ENCODE data around the gene TESMIN.

The TESMIN gene

GRCh38 chr11:68678031-68678441 is 73.3 kb downstream of the TESMIN start:
- 84% methylated on average over 7 of the region's 15 CpGs for WGBS (ENCODE audit: insufficient coverage)
- CTCF ChIA-PET = interaction anchor here (1.1 to 1.8 kb wide), 2 partner anchors 16 to 120 kb away, joined by 3 to 5 read pairs; no protein-coding TSS in a partner anchor
- Histone ChIP-seq H3K36me3 (ENCODE audit: control insufficient read depth in 4 of 4, insufficient read depth in 4 of 4, low read length in 3 of 4) (no peaks in the 10 kb centered on the region), H3K27ac (ENCODE audit: insufficient read depth in 1 of 2, low read depth in 1 of 2, low read length in 2 of 2, poor library complexity in 1 of 2, severe bottlenecking in 2 of 2) (no peak overlapping the region), H3K27me3 (replicated peaks in 2 of 5; ENCODE audit: control insufficient read depth in 4 of 5, insufficient read depth in 5 of 5, low read length in 4 of 5) (peaks cover 3 to 19% (median 6%) of the 10 kb centered on the region in 5 experiments), H3K4me3 (ENCODE audit: control insufficient read depth in 1 of 7, extremely low read depth in 1 of 7, insufficient read depth in 4 of 7, low read depth in 2 of 7, low read length in 6 of 7) (no peak overlapping the region), H3K4me1 (ENCODE audit: control extremely low read depth in 1 of 4, control insufficient read depth in 4 of 4, insufficient read depth in 4 of 4, low read length in 3 of 4) (peaks cover 0 to 2% (median 0%) of the 10 kb centered on the region in 4 experiments), H3K9me3 (ENCODE audit: control extremely low read depth in 1 of 5, control insufficient read depth in 4 of 5, insufficient read depth in 2 of 5, low read depth in 1 of 5, low read length in 4 of 5) (peaks cover 0 to 9% (median 5%) of the 10 kb centered on the region in 5 experiments)
- DNase-seq = no peak
- POLR2A ChIA-PET = interaction anchor here (0.5 kb wide), 1 partner anchor 503 kb away, joined by 3 read pairs; no protein-coding TSS in a partner anchor

- WGBS (ENCODE audit: insufficient coverage) = 66% methylated on average over 2 of the region's 6 CpGs
- ChIA-PET POLR2A (interaction anchor here (0.5 kb wide), 1 partner anchor 502 kb away, joined by 3 read pairs; no protein-coding TSS in a partner anchor), CTCF (interaction anchor here (1.8 kb wide), 1 partner anchor 120 kb away, joined by 5 read pairs; no protein-coding TSS in a partner anchor)
- Histone ChIP-seq H3K4me1 (ENCODE audit: control extremely low read depth in 1 of 4, control insufficient read depth in 4 of 4, insufficient read depth in 4 of 4, low read length in 3 of 4) (no peaks in the 10 kb centered on the region), H3K4me3 (ENCODE audit: control insufficient read depth in 1 of 7, extremely low read depth in 1 of 7, insufficient read depth in 4 of 7, low read depth in 2 of 7, low read length in 6 of 7) (no peak overlapping the region), H3K36me3 (ENCODE audit: control insufficient read depth in 4 of 4, insufficient read depth in 4 of 4, low read length in 3 of 4) (no peaks in the 10 kb centered on the region), H3K27ac (ENCODE audit: insufficient read depth in 1 of 2, low read depth in 1 of 2, low read length in 2 of 2, poor library complexity in 1 of 2, severe bottlenecking in 2 of 2) (no peak overlapping the region), H3K9me3 (ENCODE audit: control extremely low read depth in 1 of 5, control insufficient read depth in 4 of 5, insufficient read depth in 2 of 5, low read depth in 1 of 5, low read length in 4 of 5) (peaks cover 0 to 9% (median 7%) of the 10 kb centered on the region in 5 experiments), H3K27me3 (replicated peaks in 2 of 5; ENCODE audit: control insufficient read depth in 4 of 5, insufficient read depth in 5 of 5, low read length in 4 of 5) (peaks cover 0 to 13% (median 1%) of the 10 kb centered on the region in 5 experiments)
- DNase-seq = peak in 2 of 3 donors; percentile 14 to 40
Observed at GRCh38 chr11:68677432-68677831, 73.9 kb downstream of the TESMIN start.

GRCh38 chr11:68674461-68674860 is 76.9 kb downstream of the TESMIN start:
- WGBS (ENCODE audit: insufficient coverage) = 98% methylated on average over 16 of the region's 16 CpGs
- POLR2A ChIA-PET = no interaction called here
- CTCF ChIA-PET = no interaction called here

GRCh38 chr11:68673991-68674390 is 77.3 kb downstream of the TESMIN start:
- Histone ChIP-seq H3K36me3 (ENCODE audit: control insufficient read depth in 4 of 4, insufficient read depth in 4 of 4, low read length in 3 of 4) (no peaks in the 10 kb centered on the region), H3K4me1 (ENCODE audit: control extremely low read depth in 1 of 4, control insufficient read depth in 4 of 4, insufficient read depth in 4 of 4, low read length in 3 of 4) (no peaks in the 10 kb centered on the region), H3K4me3 (ENCODE audit: control insufficient read depth in 1 of 7, extremely low read depth in 1 of 7, insufficient read depth in 4 of 7, low read depth in 2 of 7, low read length in 6 of 7) (no peak overlapping the region), H3K27ac (ENCODE audit: insufficient read depth in 1 of 2, low read depth in 1 of 2, low read length in 2 of 2, poor library complexity in 1 of 2, severe bottlenecking in 2 of 2) (no peak overlapping the region), H3K9me3 (ENCODE audit: control extremely low read depth in 1 of 5, control insufficient read depth in 4 of 5, insufficient read depth in 2 of 5, low read depth in 1 of 5, low read length in 4 of 5) (peaks cover 0 to 9% (median 7%) of the 10 kb centered on the region in 5 experiments), H3K27me3 (replicated peaks in 2 of 5; ENCODE audit: control insufficient read depth in 4 of 5, insufficient read depth in 5 of 5, low read length in 4 of 5) (peaks cover 0 to 4% (median 0%) of the 10 kb centered on the region in 5 experiments)
- 96% methylated on average over 9 of the region's 11 CpGs for WGBS (ENCODE audit: insufficient coverage)
- ChIA-PET CTCF (no interaction called here), POLR2A (no interaction called here)
- DNase-seq = no peak

More at GRCh38 chr11:68674461-68674860, 76.9 kb downstream of the TESMIN start:
- DNase-seq = no peak
- Histone ChIP-seq H3K4me3 (ENCODE audit: control insufficient read depth in 1 of 7, extremely low read depth in 1 of 7, insufficient read depth in 4 of 7, low read depth in 2 of 7, low read length in 6 of 7) (no peak overlapping the region), H3K4me1 (ENCODE audit: control extremely low read depth in 1 of 4, control insufficient read depth in 4 of 4, insufficient read depth in 4 of 4, low read length in 3 of 4) (no peaks in the 10 kb centered on the region), H3K27me3 (replicated peaks in 2 of 5; ENCODE audit: control insufficient read depth in 4 of 5, insufficient read depth in 5 of 5, low read length in 4 of 5) (peaks cover 0 to 4% (median 0%) of the 10 kb centered on the region in 5 experiments), H3K9me3 (ENCODE audit: control extremely low read depth in 1 of 5, control insufficient read depth in 4 of 5, insufficient read depth in 2 of 5, low read depth in 1 of 5, low read length in 4 of 5) (peaks cover 0 to 9% (median 7%) of the 10 kb centered on the region in 5 experiments), H3K36me3 (ENCODE audit: control insufficient read depth in 4 of 4, insufficient read depth in 4 of 4, low read length in 3 of 4) (no peaks in the 10 kb centered on the region), H3K27ac (ENCODE audit: insufficient read depth in 1 of 2, low read depth in 1 of 2, low read length in 2 of 2, poor library complexity in 1 of 2, severe bottlenecking in 2 of 2) (no peak overlapping the region)

GRCh38 chr11:68673306-68673945 is 77.9 kb downstream of the TESMIN start:
- ChIA-PET POLR2A (no interaction called here), CTCF (no interaction called here)
- Histone ChIP-seq H3K27ac (ENCODE audit: insufficient read depth in 1 of 2, low read depth in 1 of 2, low read length in 2 of 2, poor library complexity in 1 of 2, severe bottlenecking in 2 of 2) (no peak overlapping the region), H3K36me3 (ENCODE audit: control insufficient read depth in 4 of 4, insufficient read depth in 4 of 4, low read length in 3 of 4) (no peaks in the 10 kb centered on the region), H3K4me3 (ENCODE audit: control insufficient read depth in 1 of 7, extremely low read depth in 1 of 7, insufficient read depth in 4 of 7, low read depth in 2 of 7, low read length in 6 of 7) (no peak overlapping the region), H3K27me3 (replicated peaks in 2 of 5; ENCODE audit: control insufficient read depth in 4 of 5, insufficient read depth in 5 of 5, low read length in 4 of 5) (peaks cover 0 to 4% (median 0%) of the 10 kb centered on the region in 5 experiments), H3K9me3 (ENCODE audit: control extremely low read depth in 1 of 5, control insufficient read depth in 4 of 5, insufficient read depth in 2 of 5, low read depth in 1 of 5, low read length in 4 of 5) (peaks cover 0 to 9% (median 7%) of the 10 kb centered on the region in 5 experiments), H3K4me1 (ENCODE audit: control extremely low read depth in 1 of 4, control insufficient read depth in 4 of 4, insufficient read depth in 4 of 4, low read length in 3 of 4) (no peaks in the 10 kb centered on the region)
- no peak for DNase-seq
- WGBS (ENCODE audit: insufficient coverage) = 98% methylated on average over 6 of the region's 6 CpGs

- H3K9me3 ChIP-seq (ENCODE audit: control extremely low read depth in 1 of 5, control insufficient read depth in 4 of 5, insufficient read depth in 2 of 5, low read depth in 1 of 5, low read length in 4 of 5) = peaks cover 0 to 9% (median 7%) of the 10 kb centered on the region in 5 experiments
- no peak for DNase-seq
- ChIA-PET POLR2A (no interaction called here), CTCF (no interaction called here)
- no peaks in the 10 kb centered on the region for H3K4me1 ChIP-seq (ENCODE audit: control extremely low read depth in 1 of 4, control insufficient read depth in 4 of 4, insufficient read depth in 4 of 4, low read length in 3 of 4)
- no peak overlapping the region for H3K4me3 ChIP-seq (ENCODE audit: control insufficient read depth in 1 of 7, extremely low read depth in 1 of 7, insufficient read depth in 4 of 7, low read depth in 2 of 7, low read length in 6 of 7)
- no peaks in the 10 kb centered on the region for H3K36me3 ChIP-seq (ENCODE audit: control insufficient read depth in 4 of 4, insufficient read depth in 4 of 4, low read length in 3 of 4)
- peaks cover 0 to 3% (median 0%) of the 10 kb centered on the region in 5 experiments for H3K27me3 ChIP-seq (replicated peaks in 2 of 5; ENCODE audit: control insufficient read depth in 4 of 5, insufficient read depth in 5 of 5, low read length in 4 of 5)
- 90% methylated on average over 27 of the region's 33 CpGs for WGBS (ENCODE audit: insufficient coverage)
- no peak overlapping the region for H3K27ac ChIP-seq (ENCODE audit: insufficient read depth in 1 of 2, low read depth in 1 of 2, low read length in 2 of 2, poor library complexity in 1 of 2, severe bottlenecking in 2 of 2)
Observed at GRCh38 chr11:68670208-68670992, 80.9 kb downstream of the TESMIN start.

All from common myeloid progenitor, CD34-positive (primary cell).